ENCODE data around the gene VMP1. TPM values are rescaled to one million over a fixed set of nuclear protein-coding genes. Genes with fewer than 3 reads are reported as not detected.

Gene VMP1
- total RNA-seq, 1 experiment from 2014 or later: 236 TPM

DNA sequence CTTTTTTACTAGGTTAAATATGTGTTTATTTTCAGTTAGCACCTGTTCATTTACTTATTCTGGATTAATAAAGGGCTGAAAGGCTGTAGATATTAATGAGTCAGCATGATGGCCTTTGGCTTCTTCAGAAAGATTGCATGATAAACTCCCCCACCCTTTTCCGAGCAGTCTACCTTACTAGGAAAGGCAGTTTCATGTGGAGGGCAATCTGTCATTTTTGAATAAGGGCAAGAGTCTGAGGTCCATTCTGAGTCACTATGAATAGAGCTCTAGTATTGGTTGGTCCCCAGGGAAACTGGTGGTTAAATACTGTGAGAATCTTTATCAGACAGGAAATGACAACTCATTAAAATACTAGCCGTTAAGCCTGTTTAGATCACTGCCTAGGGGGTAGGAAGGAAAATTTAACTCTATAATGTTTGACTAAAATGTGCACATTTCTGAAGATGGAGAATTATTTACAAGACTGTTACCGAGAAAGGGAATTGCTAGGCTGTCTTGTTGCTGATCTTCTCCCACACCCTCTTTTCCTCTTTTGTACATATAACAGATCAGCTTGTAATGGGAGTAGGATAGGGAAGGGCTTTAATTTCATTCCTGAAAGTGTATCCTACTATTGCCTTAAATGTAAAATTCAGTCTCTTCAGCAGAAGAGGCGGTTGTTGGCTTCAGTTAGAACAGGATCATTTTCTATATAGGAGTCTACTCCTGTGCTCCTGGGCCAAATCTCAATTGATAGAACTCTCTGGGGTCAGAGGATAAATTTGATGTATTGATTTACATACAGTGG lies 122.0 kb downstream of the VMP1 start:
- no peaks in the 10 kb centered on the region for H4K20me1 ChIP-seq (ENCODE audit: insufficient read depth)
- H3K27ac ChIP-seq: peak overlapping the region; percentile 99
- no peaks in the 10 kb centered on the region for H3K9me2 ChIP-seq (ENCODE audit: insufficient read depth)
- peak; percentile 66 to 100 for DNase-seq
- intact Hi-C loops (cut with micrococcal nuclease; ENCODE audit: unreplicated experiment): loop anchor here (1.0 kb wide), 4 partner anchors 8 to 76 kb away; no protein-coding TSS in a partner anchor
- peaks cover 78% of the 10 kb centered on the region for H3F3A ChIP-seq (ENCODE audit: insufficient read depth, low read depth)
- ChIA-PET POLR2A (ENCODE audit: unreplicated experiment) (interaction anchor here (0.5 to 2.3 kb wide), 14 partner anchors 8 to 130 kb away, joined by 3 to 34 read pairs (median 8); partner anchors contain the start of genes PTRH2 and VMP1), CTCF (interaction anchor here (1.6 kb wide), 1 partner anchor 8 kb away, joined by 9 read pairs; no protein-coding TSS in a partner anchor)
- TF ChIP-seq, protein P1, sequence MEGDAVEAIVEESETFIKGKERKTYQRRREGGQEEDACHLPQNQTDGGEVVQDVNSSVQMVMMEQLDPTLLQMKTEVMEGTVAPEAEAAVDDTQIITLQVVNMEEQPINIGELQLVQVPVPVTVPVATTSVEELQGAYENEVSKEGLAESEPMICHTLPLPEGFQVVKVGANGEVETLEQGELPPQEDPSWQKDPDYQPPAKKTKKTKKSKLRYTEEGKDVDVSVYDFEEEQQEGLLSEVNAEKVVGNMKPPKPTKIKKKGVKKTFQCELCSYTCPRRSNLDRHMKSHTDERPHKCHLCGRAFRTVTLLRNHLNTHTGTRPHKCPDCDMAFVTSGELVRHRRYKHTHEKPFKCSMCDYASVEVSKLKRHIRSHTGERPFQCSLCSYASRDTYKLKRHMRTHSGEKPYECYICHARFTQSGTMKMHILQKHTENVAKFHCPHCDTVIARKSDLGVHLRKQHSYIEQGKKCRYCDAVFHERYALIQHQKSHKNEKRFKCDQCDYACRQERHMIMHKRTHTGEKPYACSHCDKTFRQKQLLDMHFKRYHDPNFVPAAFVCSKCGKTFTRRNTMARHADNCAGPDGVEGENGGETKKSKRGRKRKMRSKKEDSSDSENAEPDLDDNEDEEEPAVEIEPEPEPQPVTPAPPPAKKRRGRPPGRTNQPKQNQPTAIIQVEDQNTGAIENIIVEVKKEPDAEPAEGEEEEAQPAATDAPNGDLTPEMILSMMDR (conservative IDR thresholded peaks at IDR 0.05): no peak
- TF ChIP-seq EZH2 (IDR thresholded peaks at IDR 0.05; ENCODE audit: low read depth): no peak
- no peaks in the 10 kb centered on the region for H3K9me3 ChIP-seq (ENCODE audit: insufficient read depth, low read depth)
- H3K27me3 ChIP-seq (ENCODE audit: insufficient read depth, low read depth): no peaks in the 10 kb centered on the region
- peaks cover 5% of the 10 kb centered on the region; the same call in 1 of the 2 replicates for H3K36me3 ChIP-seq (ENCODE audit: low read depth)
- H3K4me1 ChIP-seq (replicated peaks; ENCODE audit: insufficient read depth): peaks cover 90% of the 10 kb centered on the region
- peak overlapping the region; percentile 84 for H3K4me2 ChIP-seq
- H3K4me3 ChIP-seq: peak overlapping the region; percentile 51
- BruUV-seq (replicated peaks): TSS peak; percentile 78
- peaks cover 64% of the 10 kb centered on the region for H3K79me2 ChIP-seq (ENCODE audit: low read depth)
- H2AFZ ChIP-seq: no peak overlapping the region

DNA sequence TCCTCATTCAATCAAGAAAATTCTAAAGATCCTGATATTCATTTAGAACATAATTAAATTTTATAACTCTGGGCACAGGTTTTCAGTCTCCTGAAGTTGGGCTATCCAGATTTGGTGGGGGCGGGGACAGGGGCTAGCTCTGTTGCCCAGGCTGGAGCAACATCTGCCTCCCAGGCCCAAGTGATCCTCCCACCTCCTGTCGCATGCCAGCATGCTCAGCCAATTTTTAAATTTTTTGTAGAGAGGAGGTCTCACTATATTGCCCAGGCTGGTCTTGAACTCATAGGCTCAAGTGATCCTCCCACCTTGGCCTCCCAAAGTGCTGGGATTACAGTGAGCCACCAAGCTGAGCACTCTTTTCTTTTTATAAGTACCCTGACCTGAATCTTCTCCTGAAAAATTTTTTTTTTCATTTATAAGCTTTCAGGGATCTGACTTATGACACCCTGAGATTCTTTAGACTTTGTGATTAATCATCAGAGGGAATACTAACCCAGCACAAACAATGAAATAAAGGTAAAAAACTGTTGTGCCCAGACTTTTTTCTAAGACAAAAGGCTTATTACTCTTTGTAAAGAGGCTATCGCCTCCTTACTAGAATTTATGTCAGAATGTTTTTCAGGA lies 122.7 kb downstream of the VMP1 start:
- H3K9me3 ChIP-seq (ENCODE audit: insufficient read depth, low read depth): no peaks in the 10 kb centered on the region
- intact Hi-C loops (cut with micrococcal nuclease; ENCODE audit: unreplicated experiment): no loop called here
- H3K4me2 ChIP-seq: peak overlapping the region; percentile 84
- H3K9me2 ChIP-seq (ENCODE audit: insufficient read depth): no peaks in the 10 kb centered on the region
- peak in 1 of 2 experiments; percentile 80 for DNase-seq
- ChIA-PET CTCF (interaction anchor here (0.6 to 1.6 kb wide), 2 partner anchors 7 to 203 kb away, joined by 3 to 9 read pairs; no protein-coding TSS in a partner anchor), POLR2A (ENCODE audit: unreplicated experiment) (interaction anchor here (0.5 to 1.8 kb wide), 3 partner anchors 12 to 339 kb away, joined by 3 to 18 read pairs (median 7); no protein-coding TSS in a partner anchor)
- peaks cover 71% of the 10 kb centered on the region for H3K79me2 ChIP-seq (ENCODE audit: low read depth)
- peaks cover 96% of the 10 kb centered on the region for H3K4me1 ChIP-seq (replicated peaks; ENCODE audit: insufficient read depth)
- peak overlapping the region; percentile 99 for H3K27ac ChIP-seq
- H3K27me3 ChIP-seq (ENCODE audit: insufficient read depth, low read depth): no peaks in the 10 kb centered on the region
- peaks cover 85% of the 10 kb centered on the region for H3F3A ChIP-seq (ENCODE audit: insufficient read depth, low read depth)
- TF ChIP-seq, protein P1 (conservative IDR thresholded peaks at IDR 0.05): no peak; the same call in 1 of the 2 replicates
- no peak for TF ChIP-seq EZH2 (IDR thresholded peaks at IDR 0.05; ENCODE audit: low read depth)
- no peak overlapping the region for H2AFZ ChIP-seq
- H4K20me1 ChIP-seq (ENCODE audit: insufficient read depth): no peaks in the 10 kb centered on the region
- peaks cover 5% of the 10 kb centered on the region; the same call in 1 of the 2 replicates for H3K36me3 ChIP-seq (ENCODE audit: low read depth)
- peak overlapping the region; percentile 51 for H3K4me3 ChIP-seq
- BruUV-seq (replicated peaks): no TSS peak

DNA sequence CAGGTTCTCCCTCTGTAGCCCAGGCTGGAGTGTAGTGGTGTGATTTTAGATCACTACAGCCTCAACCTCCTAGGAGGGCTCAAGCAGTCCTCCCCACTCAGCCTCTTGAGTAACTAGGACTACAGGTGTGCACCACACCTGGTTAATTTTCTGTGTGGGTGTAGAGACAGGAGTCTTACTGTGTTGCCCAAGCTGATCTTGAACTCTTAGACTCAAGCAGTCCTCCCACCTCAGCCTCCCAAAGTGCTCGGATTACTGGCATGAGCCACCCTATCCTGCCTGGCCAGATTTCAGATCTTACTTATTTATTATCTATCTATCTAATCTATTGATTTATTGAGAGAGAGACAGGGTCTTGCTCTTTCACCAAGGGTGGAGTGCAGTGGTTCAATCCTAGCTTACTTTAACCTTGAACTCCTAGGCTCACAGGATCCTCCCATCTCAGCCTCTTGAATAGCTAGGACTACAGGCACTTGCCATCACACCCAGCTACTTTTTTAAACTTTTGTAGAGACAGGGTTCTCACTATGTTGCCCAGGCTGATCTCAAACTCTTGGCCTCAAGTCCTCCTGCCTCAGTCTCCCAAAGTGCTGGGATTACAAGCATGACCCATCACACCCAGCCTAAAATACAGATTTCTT lies 123.5 kb downstream of the VMP1 start:
- peak overlapping the region; percentile 51; the same call in 1 of the 2 replicates for H3K4me3 ChIP-seq
- DNase-seq: no peak
- H3K27me3 ChIP-seq (ENCODE audit: insufficient read depth, low read depth): no peaks in the 10 kb centered on the region
- H4K20me1 ChIP-seq (ENCODE audit: insufficient read depth): no peaks in the 10 kb centered on the region
- intact Hi-C loops (cut with micrococcal nuclease; ENCODE audit: unreplicated experiment): no loop called here
- no peak overlapping the region for H2AFZ ChIP-seq
- no peaks in the 10 kb centered on the region for H3K9me2 ChIP-seq (ENCODE audit: insufficient read depth)
- TF ChIP-seq, protein P1 (conservative IDR thresholded peaks at IDR 0.05): no peak
- TF ChIP-seq EZH2 (IDR thresholded peaks at IDR 0.05; ENCODE audit: low read depth): no peak
- no TSS peak for BruUV-seq (replicated peaks)
- H3K36me3 ChIP-seq (ENCODE audit: low read depth): peaks cover 3% of the 10 kb centered on the region; the same call in 1 of the 2 replicates
- CTCF ChIA-PET: interaction anchor here (0.6 kb wide), 1 partner anchor 202 kb away, joined by 3 read pairs; no protein-coding TSS in a partner anchor
- H3K4me2 ChIP-seq: peak overlapping the region; percentile 84
- POLR2A ChIA-PET (ENCODE audit: unreplicated experiment): interaction anchor here (0.6 to 0.7 kb wide), 2 partner anchors 77 to 339 kb away, joined by 3 read pairs; no protein-coding TSS in a partner anchor
- peaks cover 69% of the 10 kb centered on the region for H3K79me2 ChIP-seq (ENCODE audit: low read depth)
- peak overlapping the region; percentile 99 for H3K27ac ChIP-seq
- peaks cover 92% of the 10 kb centered on the region for H3F3A ChIP-seq (ENCODE audit: insufficient read depth, low read depth)
- H3K9me3 ChIP-seq (ENCODE audit: insufficient read depth, low read depth): no peaks in the 10 kb centered on the region
- peaks cover 96% of the 10 kb centered on the region for H3K4me1 ChIP-seq (replicated peaks; ENCODE audit: insufficient read depth)

All from PC-9 (cell line).